ENCODE data around the gene SORCS2. TPM values are rescaled to one million over a fixed set of nuclear protein-coding genes. Genes with fewer than 3 reads are reported as not detected.

SORCS2 gene
- total RNA-seq, 3 donors from 2014 or later, result 0.66 to 1.3 (median 0.80) TPM

DNA sequence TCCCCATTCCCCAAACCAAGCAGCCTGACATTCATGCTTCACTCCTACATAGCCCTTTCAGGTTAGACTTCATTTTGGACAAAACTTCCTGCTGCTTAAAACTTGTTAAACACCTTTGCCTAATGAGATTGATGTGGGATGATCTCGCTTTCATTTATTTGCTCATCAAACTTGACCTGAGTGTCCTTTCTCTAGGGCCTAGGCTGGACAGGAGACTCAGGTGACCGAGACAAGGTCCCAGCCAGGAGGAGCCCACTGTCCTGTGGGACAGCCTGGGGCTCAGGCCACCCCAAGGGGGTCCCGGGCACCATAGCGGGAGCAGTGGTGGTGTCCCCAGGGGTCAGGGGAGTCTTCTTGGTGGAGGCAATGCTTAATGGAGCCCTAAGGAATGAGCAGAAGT is 266.1 kb downstream of the SORCS2 start:
- Histone ChIP-seq H3K4me1 (no peaks in the 10 kb centered on the region), H3K27me3 (peaks cover 0 to 3% of the 10 kb centered on the region in 2 donors), H3K4me3 (no peak overlapping the region), H3K36me3 (no peaks in the 10 kb centered on the region), H3K27ac (no peak overlapping the region), H3K9me3 (no peaks in the 10 kb centered on the region)
- DNase-seq (ENCODE audit: low spot score in 2 of 2), result no peak
- intact Hi-C loops (cut with DNase I; ENCODE audit: low total_unique reads), result no loop called here
- TF ChIP-seq POLR2A (IDR thresholded peaks at IDR 0.05) (no peak), POLR2AphosphoS5 (IDR thresholded peaks at IDR 0.05) (no peak), CTCF (IDR thresholded peaks at IDR 0.05) (no peak)

DNA sequence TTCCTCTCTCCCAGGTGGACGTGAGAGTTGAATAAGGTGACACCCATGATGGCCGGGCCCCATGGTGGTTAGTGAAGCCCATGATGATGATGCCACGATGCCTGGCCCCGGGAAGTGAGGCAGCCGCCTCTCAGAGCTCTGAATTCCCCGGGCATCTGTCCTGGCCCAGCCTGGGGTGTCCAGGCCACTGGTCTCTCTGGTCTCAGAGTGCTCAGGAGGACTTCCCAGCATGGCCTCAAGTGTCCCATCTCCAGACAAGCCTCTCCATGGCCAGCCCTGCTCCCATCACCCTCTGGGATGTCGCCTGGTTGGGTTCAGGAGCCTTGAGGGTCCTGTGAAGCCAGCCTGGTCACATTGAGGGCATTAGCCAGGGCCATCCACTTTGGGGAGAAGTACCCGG is 267.1 kb downstream of the SORCS2 start:
- Histone ChIP-seq H3K27ac (no peak overlapping the region), H3K4me1 (no peaks in the 10 kb centered on the region), H3K36me3 (no peaks in the 10 kb centered on the region), H3K9me3 (no peaks in the 10 kb centered on the region), H3K27me3 (peaks cover 0 to 3% of the 10 kb centered on the region in 2 donors), H3K4me3 (no peak overlapping the region)
- intact Hi-C loops (cut with DNase I; ENCODE audit: low total_unique reads), result no loop called here
- TF ChIP-seq POLR2AphosphoS5 (IDR thresholded peaks at IDR 0.05) (no peak), POLR2A (IDR thresholded peaks at IDR 0.05) (no peak), CTCF (IDR thresholded peaks at IDR 0.05) (no peak)
- no peak for DNase-seq (ENCODE audit: low spot score in 2 of 2)

- Histone ChIP-seq H3K4me3 (no peak overlapping the region), H3K9me3 (peaks cover 0 to 3% of the 10 kb centered on the region in 2 donors), H3K27ac (no peak overlapping the region), H3K27me3 (peaks cover 0 to 3% of the 10 kb centered on the region in 2 donors), H3K36me3 (no peaks in the 10 kb centered on the region), H3K4me1 (no peaks in the 10 kb centered on the region)
- DNase-seq (ENCODE audit: low spot score in 2 of 2), result no peak
- no peak for TF ChIP-seq POLR2AphosphoS5 (IDR thresholded peaks at IDR 0.05)
- TF ChIP-seq CTCF (IDR thresholded peaks at IDR 0.05), result no peak
- no peak for TF ChIP-seq POLR2A (IDR thresholded peaks at IDR 0.05)
- intact Hi-C loops (cut with DNase I; ENCODE audit: low total_unique reads), result no loop called here
These were observed 268.2 kb downstream of the SORCS2 start for GRCh38 chr4:7460566-7460965.

DNA sequence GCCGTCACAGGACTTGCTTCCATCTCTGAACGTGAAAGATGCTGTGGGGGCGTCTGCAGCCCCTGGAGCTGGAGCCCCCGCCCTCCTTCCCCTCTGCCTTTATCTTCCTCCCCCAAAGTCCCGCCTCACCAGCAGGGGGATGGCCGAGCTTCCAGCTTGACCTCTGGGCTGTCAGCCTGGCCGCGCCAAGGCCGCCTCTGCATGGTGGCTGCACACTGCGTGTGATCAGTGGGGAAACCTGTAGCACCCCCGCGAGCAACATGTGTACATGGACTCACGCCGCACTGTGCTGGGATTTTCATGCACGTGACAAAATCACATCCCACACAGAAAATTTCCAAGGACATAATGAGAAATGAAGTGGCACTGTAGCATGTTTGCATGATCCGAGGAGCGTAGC is 268.9 kb downstream of the SORCS2 start:
- intact Hi-C loops (cut with DNase I; ENCODE audit: low total_unique reads), result no loop called here
- H3K27me3 ChIP-seq, result peaks cover 0 to 3% of the 10 kb centered on the region in 2 donors
- no peak for TF ChIP-seq CTCF (IDR thresholded peaks at IDR 0.05)
- TF ChIP-seq POLR2A (IDR thresholded peaks at IDR 0.05), result no peak
- TF ChIP-seq POLR2AphosphoS5 (IDR thresholded peaks at IDR 0.05), result no peak
- no peak for DNase-seq (ENCODE audit: low spot score in 2 of 2)
- no peak overlapping the region for H3K4me3 ChIP-seq
- peaks cover 4 to 9% of the 10 kb centered on the region in 2 donors for H3K9me3 ChIP-seq
- no peak overlapping the region for H3K27ac ChIP-seq
- no peaks in the 10 kb centered on the region for H3K36me3 ChIP-seq
- no peaks in the 10 kb centered on the region for H3K4me1 ChIP-seq

DNA sequence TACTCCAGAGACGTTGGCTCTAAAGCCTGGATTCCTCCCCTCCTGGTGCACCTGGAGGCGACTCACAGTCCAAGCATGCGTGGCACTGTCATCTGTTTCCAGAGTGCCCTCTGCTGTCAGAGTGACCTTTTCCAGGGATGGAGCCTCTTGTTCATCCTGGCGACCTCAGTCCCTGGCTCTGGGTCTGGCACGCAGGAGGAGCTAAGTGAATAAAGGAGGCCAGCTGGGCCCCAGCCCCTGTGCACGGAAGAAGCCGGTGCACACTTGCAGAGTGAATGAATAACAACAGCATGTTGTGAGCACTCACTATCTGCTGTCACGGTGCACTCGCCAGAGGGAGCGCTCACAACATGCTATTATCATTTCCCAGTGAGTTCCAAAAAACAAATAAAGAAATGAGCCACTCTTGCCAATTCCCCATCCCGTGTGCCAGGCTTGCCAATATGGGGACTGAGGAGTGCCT is 270.2 kb downstream of the SORCS2 start:
- no peak for TF ChIP-seq POLR2AphosphoS5 (IDR thresholded peaks at IDR 0.05)
- TF ChIP-seq POLR2A (IDR thresholded peaks at IDR 0.05), result no peak
- no peak for TF ChIP-seq CTCF (IDR thresholded peaks at IDR 0.05)
- H3K27ac ChIP-seq, result no peak overlapping the region
- intact Hi-C loops (cut with DNase I; ENCODE audit: low total_unique reads), result loop anchor here (1.0 kb wide), 1 partner anchor 27 kb away; no protein-coding TSS in a partner anchor
- DNase-seq (ENCODE audit: low spot score in 2 of 2), result no peak
- no peak overlapping the region for H3K4me3 ChIP-seq
- H3K27me3 ChIP-seq, result peaks cover 0 to 3% of the 10 kb centered on the region in 2 donors
- peaks cover 5 to 12% of the 10 kb centered on the region in 2 donors for H3K9me3 ChIP-seq
- H3K4me1 ChIP-seq, result no peaks in the 10 kb centered on the region
- no peaks in the 10 kb centered on the region for H3K36me3 ChIP-seq

Measured in breast epithelium (tissue), 4 donors.